OCI-LY1 (cell line): ENCODE data around the gene GLTPD2.

Source experiments
- CTCF ChIP-seq: fragments of 200-600 bp; sonication (generic), shearing (Covaris generic); IDR thresholded peaks from 2 replicates; pipeline ENCODE4 v1.5.1; 2017; ENCODE audit warnings: mild to moderate bottlenecking, antibody characterized with exemption, low read length, moderate library complexity, mixed read lengths
- EZH2 ChIP-seq: fragments of 200-600 bp; sonication (generic), shearing (Covaris generic); IDR thresholded peaks from 2 replicates; pipeline ENCODE4 v1.8.0; 2017; ENCODE audit warnings: borderline replicate concordance, mixed run types, mild to moderate bottlenecking, antibody characterized with exemption, low read length, moderate library complexity, mixed read lengths

DNA sequence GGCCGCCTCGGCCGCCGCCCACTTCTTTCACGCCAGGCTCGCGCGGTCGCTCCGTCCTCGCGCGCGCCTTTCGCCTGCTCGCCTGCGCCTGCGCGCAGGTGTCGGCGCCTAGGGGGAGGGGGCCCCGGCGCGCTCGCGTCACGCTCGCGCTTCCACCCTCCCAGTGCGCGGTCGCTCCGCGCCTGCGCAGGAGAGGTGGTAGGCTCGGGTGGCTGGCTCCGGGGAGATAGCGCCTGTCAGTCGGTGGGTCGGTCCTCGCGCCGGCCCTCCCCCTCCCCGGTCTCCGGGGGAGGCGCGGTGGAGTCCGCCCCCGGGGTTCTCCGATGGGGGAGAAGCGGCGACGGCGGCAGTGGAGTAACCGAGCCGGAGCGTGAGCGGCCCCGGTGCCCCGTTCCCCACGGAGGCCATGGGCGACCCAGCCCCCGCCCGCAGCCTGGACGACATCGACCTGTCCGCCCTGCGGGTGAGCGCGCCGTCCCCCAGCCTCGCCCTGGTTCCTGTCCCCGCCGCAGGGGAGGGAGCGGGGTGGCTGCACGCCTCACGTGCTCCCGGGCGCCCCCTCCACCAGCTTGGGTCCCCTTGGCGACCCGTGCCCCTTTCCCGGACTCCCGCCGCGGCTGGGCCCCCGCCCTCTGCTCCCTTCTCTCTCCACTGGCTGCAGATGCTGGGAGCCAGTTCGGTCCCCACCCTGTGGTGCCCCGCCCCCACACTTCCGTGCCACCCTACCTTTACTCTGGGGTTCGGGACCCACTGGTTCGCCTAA, 44.6 kb downstream of the GLTPD2 start, which contains the start of gene MINK1:
- TF ChIP-seq CTCF: no peak
- no peak for TF ChIP-seq EZH2
